PC-9 (cell line): Measurements from ENCODE around the gene ZNF350.

Experiments
- EZH2 ChIP-seq: fragments of 200-600 bp; sonication (generic); IDR thresholded peaks from 2 replicates; pipeline ENCODE4 v1.8.0; 2017; ENCODE audit warnings: antibody characterized with exemption, low read depth
- TF ChIP-seq, protein P1 (sequence below): fragments of 200-600 bp; sonication (generic); conservative IDR thresholded peaks from 2 replicates; pipeline ENCODE4 v1.6.1; 2017; ENCODE audit warnings: mixed run types, antibody characterized with exemption, mild to moderate bottlenecking, moderate library complexity

GRCh38 chr19:51919606-51920005, 67.0 kb downstream of the ZNF350 start:
- TF ChIP-seq, protein P1, sequence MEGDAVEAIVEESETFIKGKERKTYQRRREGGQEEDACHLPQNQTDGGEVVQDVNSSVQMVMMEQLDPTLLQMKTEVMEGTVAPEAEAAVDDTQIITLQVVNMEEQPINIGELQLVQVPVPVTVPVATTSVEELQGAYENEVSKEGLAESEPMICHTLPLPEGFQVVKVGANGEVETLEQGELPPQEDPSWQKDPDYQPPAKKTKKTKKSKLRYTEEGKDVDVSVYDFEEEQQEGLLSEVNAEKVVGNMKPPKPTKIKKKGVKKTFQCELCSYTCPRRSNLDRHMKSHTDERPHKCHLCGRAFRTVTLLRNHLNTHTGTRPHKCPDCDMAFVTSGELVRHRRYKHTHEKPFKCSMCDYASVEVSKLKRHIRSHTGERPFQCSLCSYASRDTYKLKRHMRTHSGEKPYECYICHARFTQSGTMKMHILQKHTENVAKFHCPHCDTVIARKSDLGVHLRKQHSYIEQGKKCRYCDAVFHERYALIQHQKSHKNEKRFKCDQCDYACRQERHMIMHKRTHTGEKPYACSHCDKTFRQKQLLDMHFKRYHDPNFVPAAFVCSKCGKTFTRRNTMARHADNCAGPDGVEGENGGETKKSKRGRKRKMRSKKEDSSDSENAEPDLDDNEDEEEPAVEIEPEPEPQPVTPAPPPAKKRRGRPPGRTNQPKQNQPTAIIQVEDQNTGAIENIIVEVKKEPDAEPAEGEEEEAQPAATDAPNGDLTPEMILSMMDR: no peak
- no peak for TF ChIP-seq EZH2
